Gastrocnemius medialis (tissue), 4 donors: Measurements from ENCODE around the gene ETFDH.

Experiments used
- CTCF ChIP-seq, 5 experiments: fragments of 450-650 bp in 3 of 5; fragments of 200-600 bp in 2 of 5; sonication (generic) in 2 of 5; IDR thresholded peaks in 4 of 5; conservative IDR thresholded peaks in 1 of 5; 1 replicate in 4 of 5; 2 replicates in 1 of 5; pipeline ENCODE4 v1.5.1; 2016 to 2019; ENCODE audit warnings: antibody characterized with exemption in 5 of 5, mild to moderate bottlenecking in 3 of 5, moderate library complexity in 3 of 5
- POLR2A ChIP-seq, 2 donors: fragments of 450-650 bp; IDR thresholded peaks; one replicate each; pipeline ENCODE4 v1.6.1; 2017; ENCODE audit warnings: antibody characterized with exemption in 2 of 2, mild to moderate bottlenecking in 2 of 2, moderate library complexity in 2 of 2

GRCh38 chr4:158676076-158676475, 4.0 kb downstream of the ETFDH start:
- TF ChIP-seq CTCF (IDR thresholded peaks at IDR 0.05 in 4 of 5, conservative IDR thresholded peaks at IDR 0.05 in 1 of 5) (no peak), POLR2A (IDR thresholded peaks at IDR 0.05) (no peak)
